Bronchial epithelial cell (primary cell): ENCODE data around the gene IL33. TPM values are rescaled to one million over a fixed set of nuclear protein-coding genes. Genes with fewer than 3 reads are reported as not detected.

Experiments
- DNase-seq: peaks from one replicate; pipeline ENCODE4 v3.0.0-alpha.2; 2010; ENCODE audit warnings: low read depth
- FAIRE-seq: peaks from 2 replicates; lab custom pipeline; 2011; peaks lifted over from hg19 to GRCh38; lab: Jason Lieb, UNC
- H3K27me3 ChIP-seq: 2 replicates; pipeline ENCODE4 v1.5.1; 2011; ENCODE audit warnings: low read length; ENCODE audit not compliant: control insufficient read depth, insufficient read depth
- H3K36me3 ChIP-seq: 2 replicates; pipeline ENCODE4 v1.5.1; 2011; ENCODE audit warnings: low read length; ENCODE audit not compliant: control insufficient read depth, insufficient read depth
- H3K4me3 ChIP-seq: 2 replicates; pipeline ENCODE4 v1.5.1; 2011; ENCODE audit warnings: mild to moderate bottlenecking, low read depth, low read length, control low read depth
- total RNA-seq: library from RNA; depleted of rRNA; stranded (reverse); fragments of >200 nt; gene quantifications from 2 replicates; pipeline ENCODE4 v1.2.1, GENCODE V29; 2014
- TF ChIP-seq, protein P1 (sequence below): IDR thresholded peaks from 2 replicates; pipeline ENCODE4 v1.5.1; 2011; ENCODE audit warnings: mild to moderate bottlenecking, moderate library complexity, low read length, control low read depth, inconsistent platforms; ENCODE audit not compliant: insufficient read depth, severe bottlenecking

The IL33 gene
- total RNA-seq, 1 donor from 2014 or later, result 2.4 TPM

DNA sequence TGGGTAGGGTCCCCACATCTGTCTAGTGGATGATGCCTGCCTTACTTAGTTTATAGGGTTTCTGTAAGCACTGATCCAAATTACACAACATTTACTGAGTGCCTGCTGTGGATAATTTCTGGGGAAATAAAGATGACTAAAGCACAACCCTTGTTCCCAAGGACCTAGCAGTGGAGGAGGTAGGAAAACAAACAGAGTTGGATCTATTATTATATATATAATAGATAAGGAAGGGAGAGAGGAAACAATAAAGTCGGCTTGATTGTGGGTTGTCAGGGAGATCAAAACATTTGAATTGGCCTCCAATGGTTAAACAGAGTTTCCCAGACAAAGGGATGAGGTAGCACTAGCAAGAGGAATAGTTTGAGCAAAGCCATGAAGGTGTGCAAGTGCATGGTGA, 14.0 kb downstream of the IL33 start:
- TF ChIP-seq, protein P1, sequence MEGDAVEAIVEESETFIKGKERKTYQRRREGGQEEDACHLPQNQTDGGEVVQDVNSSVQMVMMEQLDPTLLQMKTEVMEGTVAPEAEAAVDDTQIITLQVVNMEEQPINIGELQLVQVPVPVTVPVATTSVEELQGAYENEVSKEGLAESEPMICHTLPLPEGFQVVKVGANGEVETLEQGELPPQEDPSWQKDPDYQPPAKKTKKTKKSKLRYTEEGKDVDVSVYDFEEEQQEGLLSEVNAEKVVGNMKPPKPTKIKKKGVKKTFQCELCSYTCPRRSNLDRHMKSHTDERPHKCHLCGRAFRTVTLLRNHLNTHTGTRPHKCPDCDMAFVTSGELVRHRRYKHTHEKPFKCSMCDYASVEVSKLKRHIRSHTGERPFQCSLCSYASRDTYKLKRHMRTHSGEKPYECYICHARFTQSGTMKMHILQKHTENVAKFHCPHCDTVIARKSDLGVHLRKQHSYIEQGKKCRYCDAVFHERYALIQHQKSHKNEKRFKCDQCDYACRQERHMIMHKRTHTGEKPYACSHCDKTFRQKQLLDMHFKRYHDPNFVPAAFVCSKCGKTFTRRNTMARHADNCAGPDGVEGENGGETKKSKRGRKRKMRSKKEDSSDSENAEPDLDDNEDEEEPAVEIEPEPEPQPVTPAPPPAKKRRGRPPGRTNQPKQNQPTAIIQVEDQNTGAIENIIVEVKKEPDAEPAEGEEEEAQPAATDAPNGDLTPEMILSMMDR, result no peak
- no peaks in the 10 kb centered on the region for H3K27me3 ChIP-seq
- no peaks in the 10 kb centered on the region for H3K36me3 ChIP-seq
- FAIRE-seq, result no peak
- no peak overlapping the region for H3K4me3 ChIP-seq
- peak; percentile 69 for DNase-seq

DNA sequence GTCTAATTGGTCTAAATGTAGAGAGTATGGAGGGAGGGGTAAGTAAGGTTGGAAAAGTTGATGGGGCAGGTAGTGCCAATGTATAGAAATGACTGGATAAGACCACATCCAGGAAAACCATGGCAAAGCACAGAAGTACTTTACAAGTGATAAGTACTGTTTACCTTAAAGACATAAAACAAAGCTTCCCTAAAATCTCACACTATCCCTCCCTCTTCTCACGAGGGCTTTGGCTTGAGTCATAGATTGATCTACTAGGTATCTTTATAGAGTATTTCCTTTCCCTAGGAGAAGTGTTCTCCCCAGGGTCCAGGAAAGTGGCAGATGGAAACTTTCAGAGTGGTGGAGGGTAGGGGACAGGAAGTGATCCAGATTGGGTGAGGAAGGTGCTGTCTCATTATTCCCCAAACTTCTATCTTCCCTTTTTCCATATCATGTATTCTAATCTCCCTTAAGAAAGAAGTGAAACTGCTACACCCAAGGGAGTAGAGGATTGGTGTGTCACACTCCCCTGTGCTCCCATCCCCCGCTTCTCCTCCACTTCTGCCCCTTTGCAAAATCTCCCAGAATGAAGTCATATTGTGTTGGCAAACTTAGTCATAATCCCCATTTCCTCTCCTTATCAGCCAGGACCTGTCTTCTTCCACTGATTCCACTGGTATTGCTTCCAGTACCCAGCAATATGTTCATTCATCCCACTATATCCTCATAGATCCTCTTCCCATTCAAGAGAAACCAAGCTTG, 14.6 kb downstream of the IL33 start:
- TF ChIP-seq, protein P1, result no peak
- Histone ChIP-seq H3K36me3 (no peaks in the 10 kb centered on the region), H3K4me3 (no peak overlapping the region), H3K27me3 (no peaks in the 10 kb centered on the region)
- DNase-seq, result peak; percentile 97
- FAIRE-seq, result peak; percentile 47

GRCh38 chr9:6232336-6232945, 16.8 kb downstream of the IL33 start:
- no peak overlapping the region for H3K4me3 ChIP-seq
- no peak for DNase-seq
- no peak for FAIRE-seq
- TF ChIP-seq, protein P1, result no peak
- H3K27me3 ChIP-seq, result no peaks in the 10 kb centered on the region
- no peaks in the 10 kb centered on the region for H3K36me3 ChIP-seq

DNA sequence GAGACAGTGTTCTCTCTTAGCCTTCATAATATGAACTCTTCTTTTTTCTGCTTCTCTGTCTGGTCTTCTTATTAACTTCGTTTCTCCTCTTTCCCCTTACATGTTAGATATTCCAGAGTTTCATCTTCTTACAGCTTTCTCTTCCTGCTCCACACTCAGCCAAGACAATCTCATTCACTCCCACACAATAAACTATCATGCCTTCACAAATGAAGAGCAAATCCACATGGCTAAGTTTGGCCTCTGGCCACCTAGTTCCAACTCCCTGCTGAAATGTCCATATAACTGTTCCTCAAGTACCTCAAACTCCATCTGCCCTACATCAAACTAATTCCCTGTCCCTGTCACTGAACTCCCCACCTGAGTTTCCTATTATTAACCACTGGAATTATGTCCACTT, 18.4 kb downstream of the IL33 start:
- Histone ChIP-seq H3K27me3 (no peaks in the 10 kb centered on the region), H3K4me3 (no peak overlapping the region), H3K36me3 (no peaks in the 10 kb centered on the region)
- DNase-seq (no peak), FAIRE-seq (peak; percentile 13)
- TF ChIP-seq, protein P1, result no peak

DNA sequence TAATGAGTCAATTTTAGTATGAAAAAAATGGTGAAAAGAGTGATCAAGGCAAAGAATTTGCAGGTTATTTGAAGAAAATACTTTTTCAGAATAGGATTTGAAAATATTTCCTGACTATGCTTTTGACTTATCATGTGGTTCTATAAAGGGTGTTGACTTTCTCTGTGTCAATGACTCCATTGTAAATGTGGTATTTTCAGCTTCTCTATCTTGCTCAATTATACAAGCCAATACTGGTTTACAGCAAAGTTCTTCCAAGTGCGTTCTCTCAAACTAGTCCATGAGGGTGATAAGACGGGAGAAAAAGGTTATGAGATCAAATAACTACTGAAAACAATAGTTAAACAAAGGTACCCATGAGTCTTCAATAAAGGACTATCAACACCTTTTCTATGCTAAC, 21.7 kb downstream of the IL33 start:
- H3K27me3 ChIP-seq, result no peaks in the 10 kb centered on the region
- TF ChIP-seq, protein P1, result no peak
- H3K36me3 ChIP-seq, result no peaks in the 10 kb centered on the region
- H3K4me3 ChIP-seq, result no peak overlapping the region
- peak; percentile 47 for DNase-seq
- no peak for FAIRE-seq
